ENCODE measurements around the gene ARHGAP21. TPM values are rescaled to one million over a fixed set of nuclear protein-coding genes. Genes with fewer than 3 reads are reported as not detected.
"Not testable (repeated sequence)": the region's sequence is repeated elsewhere in the genome, so short reads cannot be mapped to it uniquely, and the experiment has no call there.

ARHGAP21 gene
- total RNA-seq, 1 donor from 2014 or later, result 30.0 TPM

GRCh38 chr10:24643679-24644209 lies 79.9 kb downstream of the ARHGAP21 start:
- intact Hi-C loops (cut with micrococcal nuclease), result loop anchor here (1.0 to 10.0 kb wide), 8 partner anchors 64 to 584 kb away; partner anchors contain the start of genes ENKUR, PRTFDC1 and THNSL1

DNA sequence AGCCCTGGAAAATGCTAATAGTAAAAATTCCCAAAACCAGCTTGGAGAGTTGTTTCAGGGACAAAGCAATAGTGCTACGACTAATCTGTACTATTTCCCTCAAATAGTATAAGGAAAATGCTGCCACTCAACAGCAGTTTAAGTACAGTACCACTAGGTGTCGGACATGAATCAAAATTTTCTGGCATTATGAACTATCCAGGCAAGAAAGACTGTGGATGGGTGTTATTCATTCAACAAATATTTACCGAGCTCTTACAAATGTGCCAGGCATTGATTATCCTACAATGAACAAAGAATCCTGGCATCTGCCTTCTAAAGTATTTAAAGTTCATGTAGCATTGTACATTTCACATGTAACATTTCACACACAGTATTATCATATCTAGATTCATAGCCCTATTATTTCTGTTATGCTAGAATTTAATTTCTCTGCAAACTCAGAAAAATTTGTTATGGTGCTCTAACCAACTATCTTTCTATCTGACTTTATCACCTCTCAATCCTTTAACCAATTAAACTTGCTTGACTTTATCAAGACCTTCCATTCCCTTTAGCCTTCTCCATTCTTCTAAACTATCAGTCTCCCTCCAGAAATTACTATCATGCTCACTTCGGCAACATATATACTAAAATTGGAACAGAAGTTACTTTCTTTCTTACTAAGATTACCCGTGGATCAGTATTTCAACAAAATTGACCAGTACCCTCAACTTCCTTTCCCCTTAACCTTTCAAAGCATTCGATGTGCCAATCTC lies 80.6 kb downstream of the ARHGAP21 start:
- intact Hi-C loops (cut with micrococcal nuclease), result loop anchor here (1.0 to 10.0 kb wide), 8 partner anchors 64 to 584 kb away; partner anchors contain the start of genes ENKUR, PRTFDC1 and THNSL1

- intact Hi-C loops (cut with micrococcal nuclease), result no loop called here
These were observed 84.6 kb downstream of the ARHGAP21 start for GRCh38 chr10:24639124-24639523.

GRCh38 chr10:24625778-24626177 lies 97.9 kb downstream of the ARHGAP21 start:
- intact Hi-C loops (cut with micrococcal nuclease), result no loop called here

- intact Hi-C loops (cut with micrococcal nuclease), result loop anchor here (2.0 kb wide), 1 partner anchor 393 kb away; the partner anchor contains the start of genes ENKUR and THNSL1
These were observed 100.3 kb downstream of the ARHGAP21 start for GRCh38 chr10:24623383-24623782.

DNA sequence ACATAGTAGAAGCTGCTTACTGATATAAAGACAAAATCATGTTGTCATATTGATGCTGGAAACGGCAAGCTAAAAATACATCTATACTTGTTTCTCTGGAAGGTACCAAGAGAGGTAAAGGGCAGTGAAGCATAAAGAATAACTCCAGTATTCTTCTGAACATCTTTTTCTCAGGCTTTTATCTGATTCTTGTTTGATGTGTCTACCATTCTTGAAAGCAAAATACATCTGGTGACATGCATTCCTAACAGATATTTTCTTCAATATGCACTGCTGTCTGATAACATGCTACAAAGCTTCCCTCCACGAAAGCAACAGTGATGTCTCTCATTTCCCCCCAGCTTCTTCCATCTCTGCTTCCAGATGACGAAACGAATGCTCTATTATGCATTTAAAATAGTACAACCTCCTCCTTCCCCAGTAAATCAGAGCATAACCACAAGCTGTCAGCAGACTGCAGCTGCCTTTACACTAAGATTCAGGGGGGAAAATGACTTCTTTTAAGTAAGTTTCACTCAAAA lies 100.8 kb downstream of the ARHGAP21 start:
- intact Hi-C loops (cut with micrococcal nuclease), result loop anchor here (2.0 kb wide), 1 partner anchor 394 kb away; the partner anchor contains the start of genes ENKUR and THNSL1

- intact Hi-C loops (cut with micrococcal nuclease), result not testable (repeated sequence)
These were observed 102.5 kb downstream of the ARHGAP21 start for GRCh38 chr10:24621035-24621795.

- intact Hi-C loops (cut with micrococcal nuclease), result loop anchor here (5.0 kb wide), 1 partner anchor 102 kb away; the partner anchor contains the start of gene ARHGAP21
These were observed 103.7 kb downstream of the ARHGAP21 start for GRCh38 chr10:24619994-24620310.

DNA sequence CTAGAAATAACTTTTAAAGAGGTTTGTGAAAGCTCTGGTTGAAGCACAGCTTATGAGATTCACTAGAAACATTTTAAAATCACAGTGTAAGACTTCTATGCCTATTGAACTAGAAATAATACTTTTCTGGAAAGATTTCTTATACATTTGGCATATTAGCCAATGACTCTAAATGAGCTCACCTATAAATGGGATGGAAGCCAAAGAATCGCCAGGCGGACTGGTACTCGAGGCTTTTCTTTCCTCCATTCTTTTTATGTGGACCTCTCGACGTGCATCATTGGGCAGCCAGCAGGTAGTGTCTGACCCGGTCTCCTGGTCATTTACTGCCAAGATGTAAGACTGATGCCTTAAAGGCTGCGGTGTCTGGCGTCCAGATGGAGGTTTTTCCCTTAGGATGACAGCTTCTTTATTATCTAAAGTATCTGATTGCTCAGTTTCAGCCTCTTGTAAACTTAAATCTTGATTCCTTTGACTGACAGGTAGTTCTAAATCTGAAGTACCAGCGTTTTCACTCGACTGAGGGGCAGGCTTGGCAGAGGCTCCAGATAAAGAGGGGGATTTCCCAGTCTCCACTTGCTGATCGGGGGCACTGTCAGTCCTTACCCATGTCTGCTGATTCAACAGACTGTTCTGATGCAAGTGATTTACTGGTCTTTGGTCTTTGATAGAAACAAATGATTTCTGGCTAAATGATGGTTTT lies 104.2 kb downstream of the ARHGAP21 start:
- intact Hi-C loops (cut with micrococcal nuclease), result loop anchor here (5.0 kb wide), 1 partner anchor 103 kb away; the partner anchor contains the start of gene ARHGAP21

DNA sequence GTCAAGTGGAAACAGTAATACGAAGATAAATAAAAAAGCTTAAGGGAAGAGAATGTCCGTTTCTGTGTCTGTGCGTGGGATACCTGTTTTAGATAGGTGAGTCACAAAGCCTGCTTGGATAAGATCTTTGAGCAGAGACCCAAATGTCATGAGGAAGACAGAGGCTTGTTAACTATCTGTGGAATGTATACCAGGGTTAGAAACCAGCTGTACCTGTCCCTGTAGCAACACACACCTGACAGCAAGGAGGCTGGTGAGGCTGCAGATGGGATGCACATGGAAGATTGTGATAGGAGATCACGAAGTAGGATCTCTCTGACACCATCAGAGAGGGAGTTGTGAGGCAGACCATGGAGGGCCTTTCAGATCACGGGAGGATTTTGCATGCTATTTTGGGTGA lies 105.3 kb downstream of the ARHGAP21 start:
- intact Hi-C loops (cut with micrococcal nuclease), result loop anchor here (5.0 kb wide), 1 partner anchor 104 kb away; the partner anchor contains the start of gene ARHGAP21

DNA sequence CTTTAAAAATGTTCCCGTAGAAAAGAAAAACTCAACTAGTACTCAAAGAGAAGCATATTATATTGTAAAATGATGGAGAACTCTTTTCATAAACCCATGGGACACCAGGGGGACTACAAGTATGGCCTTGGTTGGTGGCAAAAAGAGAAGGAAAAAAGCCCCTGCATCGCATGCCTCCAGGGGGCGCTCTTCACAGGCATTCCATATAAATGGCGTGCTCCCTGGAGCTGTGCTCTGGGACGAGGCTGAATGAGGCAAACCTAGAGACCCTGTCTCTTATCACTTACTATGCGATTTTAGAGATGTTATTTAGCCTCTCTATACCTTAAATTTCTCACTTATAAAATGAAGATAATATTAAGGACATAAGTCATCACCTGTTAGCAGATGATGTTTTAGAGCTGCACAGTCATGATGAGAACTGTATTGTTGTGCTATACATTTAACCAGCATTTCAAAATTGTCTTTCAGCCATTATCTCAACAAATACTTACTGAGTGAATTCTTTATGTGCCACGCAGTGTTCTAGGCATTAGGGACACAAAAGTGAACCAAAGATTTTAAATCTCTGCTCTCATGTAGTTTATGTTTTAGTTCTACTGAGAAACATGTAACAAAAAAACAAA lies 105.8 kb downstream of the ARHGAP21 start:
- intact Hi-C loops (cut with micrococcal nuclease), result loop anchor here (5.0 kb wide), 1 partner anchor 104 kb away; the partner anchor contains the start of gene ARHGAP21

- intact Hi-C loops (cut with micrococcal nuclease), result loop anchor here (5.0 kb wide), 1 partner anchor 106 kb away; the partner anchor contains the start of gene ARHGAP21
These were observed 107.2 kb downstream of the ARHGAP21 start for GRCh38 chr10:24616536-24616935.

DNA sequence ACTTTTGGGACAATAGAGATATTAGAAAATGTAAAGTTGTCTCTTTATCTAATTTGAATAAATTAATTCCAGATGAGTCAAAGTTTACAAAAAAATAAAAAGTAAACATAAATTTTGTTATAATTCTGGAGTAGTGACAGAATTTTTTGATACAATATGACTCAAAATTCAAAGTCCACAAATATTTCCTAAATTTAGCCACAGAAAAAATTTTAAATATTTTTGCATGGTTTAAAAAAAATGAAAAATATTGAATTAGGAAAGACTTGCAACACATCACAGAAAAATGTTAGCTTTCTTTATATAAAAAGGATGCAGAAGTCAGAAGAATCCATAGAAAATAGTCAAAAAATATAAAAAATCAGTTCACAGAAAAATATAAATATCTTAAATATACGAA lies 117.7 kb downstream of the ARHGAP21 start:
- intact Hi-C loops (cut with micrococcal nuclease), result no loop called here

DNA sequence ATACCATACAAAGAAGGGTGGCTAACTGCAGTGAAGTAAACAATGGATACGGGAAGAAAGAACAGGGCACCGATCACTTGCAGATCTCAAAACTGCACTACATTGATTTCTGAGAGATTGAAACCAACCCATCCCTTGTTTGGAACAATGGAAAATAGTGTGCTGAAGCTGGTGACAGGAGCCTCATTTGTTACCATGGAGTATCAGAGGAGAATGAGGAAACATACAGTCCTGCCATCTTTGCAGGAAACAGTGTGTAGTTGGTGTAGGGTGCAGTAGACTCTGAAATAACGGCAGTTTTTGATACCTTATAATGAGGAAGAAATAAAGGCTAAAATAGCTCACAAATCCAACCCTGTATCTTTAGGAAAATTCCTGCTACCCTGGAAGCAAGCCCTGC lies 118.5 kb downstream of the ARHGAP21 start:
- intact Hi-C loops (cut with micrococcal nuclease), result no loop called here

GRCh38 chr10:24603333-24603732 lies 120.4 kb downstream of the ARHGAP21 start:
- intact Hi-C loops (cut with micrococcal nuclease), result no loop called here

DNA sequence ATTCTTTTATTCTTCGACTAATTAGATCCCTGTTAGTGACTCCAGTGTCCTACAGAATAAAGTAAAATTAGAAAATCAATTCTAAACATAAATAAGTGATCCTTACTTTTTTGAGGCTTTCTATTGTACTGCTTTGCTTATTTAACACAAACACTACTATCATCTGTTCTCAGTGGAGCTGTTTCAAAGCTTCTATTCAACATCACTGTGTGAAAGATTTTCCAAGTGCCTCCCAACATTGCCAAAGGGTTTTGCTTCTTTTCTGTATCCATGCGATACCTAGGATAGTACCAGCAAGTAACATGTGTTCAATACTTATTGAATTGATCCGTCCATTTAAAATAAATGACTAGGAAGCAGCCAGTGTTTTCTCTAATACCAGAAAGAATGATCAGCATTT lies 125.7 kb downstream of the ARHGAP21 start:
- intact Hi-C loops (cut with micrococcal nuclease), result no loop called here

- intact Hi-C loops (cut with micrococcal nuclease), result no loop called here
These were observed 126.3 kb downstream of the ARHGAP21 start for GRCh38 chr10:24597426-24597825.

- intact Hi-C loops (cut with micrococcal nuclease), result no loop called here
These were observed 127.3 kb downstream of the ARHGAP21 start for GRCh38 chr10:24596217-24596930.

GRCh38 chr10:24590697-24591457 lies 132.8 kb downstream of the ARHGAP21 start:
- intact Hi-C loops (cut with micrococcal nuclease), result no loop called here

Measured in T-helper 2 cell treated with Interferon-gamma antibody and Interleukin-4, amounts not matched to agents 100 ng/mL and 5 ng/mL, for 36 hours (primary cell).